Lower leg skin (tissue), 3 donors: ENCODE measurements around the gene GOLGA5.

ENCODE experiments used
- CTCF ChIP-seq, 3 donors: fragments of 450-650 bp; IDR thresholded peaks; one replicate each; pipeline ENCODE4 v1.5.1; 2016; ENCODE audit warnings: antibody characterized with exemption in 3 of 3, mild to moderate bottlenecking in 3 of 3, moderate library complexity in 2 of 3
- POLR2A ChIP-seq, 2 donors: fragments of 450-650 bp; IDR thresholded peaks; one replicate each; pipeline ENCODE4 v1.6.1; 2016 to 2017; ENCODE audit warnings: antibody characterized with exemption in 2 of 2, mild to moderate bottlenecking in 1 of 2, moderate library complexity in 1 of 2

- TF ChIP-seq CTCF (IDR thresholded peaks at IDR 0.05) (no peak), POLR2A (IDR thresholded peaks at IDR 0.05) (no peak)
Observed at GRCh38 chr14:92750994-92751400, 43.1 kb upstream of the GOLGA5 start.
